ENCODE results near the gene GPT2. TPM values are rescaled to one million over a fixed set of nuclear protein-coding genes. Genes with fewer than 3 reads are reported as not detected.
A peak's percentile ranks its signal among the peaks of the same experiment; 100 is the strongest.

The GPT2 gene
- total RNA-seq, 1 donor from 2014 or later, result 21.6 TPM

GRCh38 chr16:46916980-46917379 is 32.8 kb downstream of the GPT2 start:
- no peaks in the 10 kb centered on the region for H3K79me2 ChIP-seq (ENCODE audit: low read depth)
- no peak overlapping the region for H3K9ac ChIP-seq
- no peak for TF ChIP-seq CTCF (IDR thresholded peaks at IDR 0.05)
- TF ChIP-seq EZH2phosphoT487 (IDR thresholded peaks at IDR 0.05), result no peak
- TF ChIP-seq EZH2 (IDR thresholded peaks at IDR 0.05), result no peak
- H3K27me3 ChIP-seq, result no peaks in the 10 kb centered on the region
- no peaks in the 10 kb centered on the region for H3K9me3 ChIP-seq (ENCODE audit: low read depth)
- H2AFZ ChIP-seq (replicated peaks), result no peak overlapping the region
- no peak overlapping the region for H3K4me3 Mint-ChIP-seq
- H3K4me1 Mint-ChIP-seq, result peaks cover 11% of the 10 kb centered on the region
- peaks cover 11% of the 10 kb centered on the region for H4K20me1 ChIP-seq (ENCODE audit: low read depth)
- no peak for DNase-seq (ENCODE audit: low spot score)
- no peaks in the 10 kb centered on the region for H3K36me3 ChIP-seq
- H3K27me3 Mint-ChIP-seq (ENCODE audit: insufficient read depth, low read depth), result peaks cover 7% of the 10 kb centered on the region
- H3K9me3 Mint-ChIP-seq, result no peaks in the 10 kb centered on the region
- no peak overlapping the region for H3K27ac ChIP-seq
- H3F3A ChIP-seq (ENCODE audit: low read depth), result peaks cover 17% of the 10 kb centered on the region
- no peak overlapping the region for H3K4me2 ChIP-seq
- H3K27ac Mint-ChIP-seq, result no peak overlapping the region
- H3K4me3 ChIP-seq, result no peak overlapping the region
- H3K36me3 Mint-ChIP-seq, result peaks cover 38% of the 10 kb centered on the region
- peaks cover 10% of the 10 kb centered on the region for H3K4me1 ChIP-seq

GRCh38 chr16:46918400-46918799 is 34.2 kb downstream of the GPT2 start:
- Mint-ChIP-seq H3K9me3 (no peaks in the 10 kb centered on the region), H3K27me3 (ENCODE audit: insufficient read depth, low read depth) (peaks cover 7% of the 10 kb centered on the region), H3K27ac (no peak overlapping the region), H3K36me3 (peaks cover 45% of the 10 kb centered on the region), H3K4me1 (peaks cover 11% of the 10 kb centered on the region), H3K4me3 (no peak overlapping the region)
- Histone ChIP-seq H3F3A (ENCODE audit: low read depth) (peaks cover 17% of the 10 kb centered on the region), H3K9me3 (ENCODE audit: low read depth) (no peaks in the 10 kb centered on the region), H3K27ac (peak overlapping the region; percentile 87), H3K27me3 (no peaks in the 10 kb centered on the region), H3K79me2 (ENCODE audit: low read depth) (no peaks in the 10 kb centered on the region), H3K4me1 (peaks cover 10% of the 10 kb centered on the region), H2AFZ (replicated peaks) (no peak overlapping the region), H4K20me1 (ENCODE audit: low read depth) (peaks cover 11% of the 10 kb centered on the region), H3K4me2 (peak overlapping the region; percentile 32), H3K36me3 (no peaks in the 10 kb centered on the region), H3K4me3 (no peak overlapping the region), H3K9ac (no peak overlapping the region)
- DNase-seq (ENCODE audit: low spot score), result no peak
- TF ChIP-seq EZH2 (IDR thresholded peaks at IDR 0.05) (no peak), CTCF (IDR thresholded peaks at IDR 0.05) (no peak), EZH2phosphoT487 (IDR thresholded peaks at IDR 0.05) (no peak)

- TF ChIP-seq EZH2 (IDR thresholded peaks at IDR 0.05), result no peak
- peak; percentile 11 for TF ChIP-seq CTCF (IDR thresholded peaks at IDR 0.05)
- H3K27ac Mint-ChIP-seq, result peak overlapping the region; percentile 64
- peaks cover 17% of the 10 kb centered on the region for H3F3A ChIP-seq (ENCODE audit: low read depth)
- H3K4me2 ChIP-seq, result peak overlapping the region; percentile 32
- H3K4me3 ChIP-seq, result no peak overlapping the region
- peaks cover 11% of the 10 kb centered on the region for H4K20me1 ChIP-seq (ENCODE audit: low read depth)
- peak overlapping the region; percentile 87 for H3K27ac ChIP-seq
- no peak overlapping the region for H2AFZ ChIP-seq (replicated peaks)
- H3K9ac ChIP-seq, result no peak overlapping the region
- H3K4me1 Mint-ChIP-seq, result peaks cover 11% of the 10 kb centered on the region
- peaks cover 7% of the 10 kb centered on the region for H3K27me3 Mint-ChIP-seq (ENCODE audit: insufficient read depth, low read depth)
- H3K36me3 ChIP-seq, result no peaks in the 10 kb centered on the region
- peaks cover 10% of the 10 kb centered on the region for H3K4me1 ChIP-seq
- H3K36me3 Mint-ChIP-seq, result peaks cover 48% of the 10 kb centered on the region
- no peaks in the 10 kb centered on the region for H3K79me2 ChIP-seq (ENCODE audit: low read depth)
- H3K4me3 Mint-ChIP-seq, result no peak overlapping the region
- H3K9me3 ChIP-seq (ENCODE audit: low read depth), result no peaks in the 10 kb centered on the region
- peak; percentile 80 for DNase-seq (ENCODE audit: low spot score)
- H3K9me3 Mint-ChIP-seq, result no peaks in the 10 kb centered on the region
- no peaks in the 10 kb centered on the region for H3K27me3 ChIP-seq
Measured at GRCh38 chr16:46918905-46919792, 35.0 kb downstream of the GPT2 start.

Data from neural progenitor cell (in vitro differentiated cells).